ENCODE data around the gene FBXL16. TPM values are rescaled to one million over a fixed set of nuclear protein-coding genes. Genes with fewer than 3 reads are reported as not detected.

The FBXL16 gene
- total and polyA plus RNA-seq, 9 of the 15 experiments (the other 6 are each of a cell fraction or from before 2014, with no cell fraction given) = 0.21 to 8.2 (median 1.7) TPM

DNA sequence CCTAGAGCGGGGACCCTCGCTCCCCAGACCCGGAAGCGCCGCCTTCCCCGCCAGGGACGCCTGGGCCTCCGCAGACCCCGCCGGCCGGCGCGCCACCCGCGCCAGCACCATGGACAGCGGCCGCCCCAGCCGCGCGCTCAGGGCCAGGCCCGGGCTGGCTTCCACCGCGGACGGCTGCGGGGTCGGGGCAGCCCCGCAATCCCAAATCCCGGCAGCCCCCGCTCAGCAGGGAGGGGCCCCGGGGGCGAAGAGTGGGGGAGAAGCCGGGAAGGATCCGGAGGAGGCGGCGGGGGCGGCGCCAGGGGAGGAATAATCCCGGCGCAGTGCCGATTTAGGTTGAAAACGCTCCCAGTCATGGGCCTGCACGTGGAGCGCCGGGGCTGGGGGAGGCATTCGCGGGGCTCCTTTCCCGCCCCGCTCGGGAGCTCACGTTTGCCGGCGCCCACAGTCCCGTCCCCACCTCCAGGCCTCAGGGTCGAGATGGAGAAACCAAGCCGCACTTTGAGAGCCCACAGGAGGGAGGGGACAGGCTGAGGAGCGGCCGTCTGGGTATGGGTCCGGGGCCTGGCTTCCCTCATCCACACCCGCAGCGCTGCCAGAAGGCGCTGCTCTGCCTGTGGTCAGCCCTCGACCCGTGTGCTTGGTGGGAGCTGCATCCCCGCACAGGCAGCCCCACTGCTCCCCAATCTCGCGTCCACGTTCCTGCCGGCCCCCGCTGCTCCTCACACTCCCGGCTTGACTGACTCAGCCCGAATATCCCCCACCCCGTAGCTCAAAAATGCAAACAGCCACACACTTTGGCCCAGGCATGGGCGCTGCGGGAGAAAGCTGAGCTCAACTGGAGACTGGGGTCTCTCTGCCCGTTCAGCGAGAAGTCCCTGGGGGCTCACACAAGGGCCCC, 4.7 kb downstream of the FBXL16 start:
- Histone ChIP-seq H3K79me2 (ENCODE audit: control insufficient read depth, insufficient read depth, low read length) (no peaks in the 10 kb centered on the region), H3K27ac (ENCODE audit: extremely low read depth, low read depth, low read length) (no peak overlapping the region), H2AFZ (ENCODE audit: low read depth, low read length) (no peak overlapping the region), H3K9me1 (ENCODE audit: control insufficient read depth, insufficient read depth, low read length) (peaks cover 6% of the 10 kb centered on the region), H3K4me2 (ENCODE audit: insufficient read depth, low read length) (no peak overlapping the region), H3K27me3 (ENCODE audit: control insufficient read depth in 2 of 2, insufficient read depth in 2 of 2, low read length in 2 of 2) (peaks cover 15 to 56% of the 10 kb centered on the region in 2 experiments; a peak in 4 of 5 replicates), H4K20me1 (replicated peaks; ENCODE audit: control insufficient read depth, insufficient read depth, low read length) (peaks cover 28% of the 10 kb centered on the region), H3K9me3 (replicated peaks; ENCODE audit: control insufficient read depth, insufficient read depth, low read depth, low read length) (no peaks in the 10 kb centered on the region), H3K9ac (ENCODE audit: insufficient read depth in 1 of 2, low read depth in 2 of 2, low read length in 2 of 2) (no peak overlapping the region), H3K4me3 (no peak overlapping the region), H3K36me3 (ENCODE audit: control insufficient read depth, insufficient read depth, low read length) (no peaks in the 10 kb centered on the region), H3K4me1 (replicated peaks in 1 of 2; ENCODE audit: control insufficient read depth in 2 of 2, insufficient read depth in 2 of 2, low read length in 2 of 2) (peaks cover under 1 to 61% of the 10 kb centered on the region in 2 experiments; a peak in 4 of 5 replicates)
- ChIA-PET POLR2A (no interaction called here), CTCF (ENCODE audit: low intra/inter-chr PET ratio) (no interaction called here)
- FAIRE-seq (no peak), DNase-seq (ENCODE audit: extremely low read depth in 1 of 4, low spot score in 3 of 4) (peak; percentile 62 to 77 (median 73)), ATAC-seq (peak; percentile 86)
- BruUV-seq (replicated peaks) = no TSS peak
- intact Hi-C loops (cut with micrococcal nuclease) (no loop called here), in situ Hi-C loops (cut with MboI) (no loop called here)
- WGBS (ENCODE audit: insufficient coverage, low coverage, missing lambda C conversion rate) = 1% methylated on average over 69 of the region's 76 CpGs
- TF ChIP-seq BCOR (IDR thresholded peaks at IDR 0.05) (no peak), ZFP30 (CRISPR knock-in tag; IDR thresholded peaks at IDR 0.05; ENCODE audit: borderline replicate concordance) (no peak), SMARCA4 (IDR thresholded peaks at IDR 0.05) (no peak), ZNF232 (CRISPR knock-in tag; IDR thresholded peaks at IDR 0.05) (peak; percentile 37; the same call in 1 of the 2 replicates), YY1 (IDR thresholded peaks at IDR 0.05; ENCODE audit: borderline replicate concordance in 1 of 3, control insufficient read depth in 1 of 3, extremely low read depth in 1 of 3, insufficient read depth in 3 of 3, insufficient read length in 1 of 3, insufficient replicate concordance in 2 of 3, low read depth in 1 of 3, low read length in 2 of 3) (no peak), NFRKB (IDR thresholded peaks at IDR 0.05; ENCODE audit: low read depth) (no peak), NR3C1 (CRISPR knock-in tag; IDR thresholded peaks at IDR 0.05) (peak; percentile 88; the same call in 1 of the 2 replicates), DIDO1 (tag; IDR thresholded peaks at IDR 0.05; ENCODE audit: low read depth) (no peak), FIP1L1 (IDR thresholded peaks at IDR 0.05; ENCODE audit: low read depth, low read length, poor library complexity, severe bottlenecking) (peak; percentile 62), ZNF785 (CRISPR knock-in tag; IDR thresholded peaks at IDR 0.05) (no peak), ERF (CRISPR knock-in tag; IDR thresholded peaks at IDR 0.05) (no peak)
- TF ChIP-seq, protein P1, sequence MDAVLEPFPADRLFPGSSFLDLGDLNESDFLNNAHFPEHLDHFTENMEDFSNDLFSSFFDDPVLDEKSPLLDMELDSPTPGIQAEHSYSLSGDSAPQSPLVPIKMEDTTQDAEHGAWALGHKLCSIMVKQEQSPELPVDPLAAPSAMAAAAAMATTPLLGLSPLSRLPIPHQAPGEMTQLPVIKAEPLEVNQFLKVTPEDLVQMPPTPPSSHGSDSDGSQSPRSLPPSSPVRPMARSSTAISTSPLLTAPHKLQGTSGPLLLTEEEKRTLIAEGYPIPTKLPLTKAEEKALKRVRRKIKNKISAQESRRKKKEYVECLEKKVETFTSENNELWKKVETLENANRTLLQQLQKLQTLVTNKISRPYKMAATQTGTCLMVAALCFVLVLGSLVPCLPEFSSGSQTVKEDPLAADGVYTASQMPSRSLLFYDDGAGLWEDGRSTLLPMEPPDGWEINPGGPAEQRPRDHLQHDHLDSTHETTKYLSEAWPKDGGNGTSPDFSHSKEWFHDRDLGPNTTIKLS (IDR thresholded peaks at IDR 0.05; ENCODE audit: borderline replicate concordance, low read depth) = no peak
- TF ChIP-seq, protein P2, sequence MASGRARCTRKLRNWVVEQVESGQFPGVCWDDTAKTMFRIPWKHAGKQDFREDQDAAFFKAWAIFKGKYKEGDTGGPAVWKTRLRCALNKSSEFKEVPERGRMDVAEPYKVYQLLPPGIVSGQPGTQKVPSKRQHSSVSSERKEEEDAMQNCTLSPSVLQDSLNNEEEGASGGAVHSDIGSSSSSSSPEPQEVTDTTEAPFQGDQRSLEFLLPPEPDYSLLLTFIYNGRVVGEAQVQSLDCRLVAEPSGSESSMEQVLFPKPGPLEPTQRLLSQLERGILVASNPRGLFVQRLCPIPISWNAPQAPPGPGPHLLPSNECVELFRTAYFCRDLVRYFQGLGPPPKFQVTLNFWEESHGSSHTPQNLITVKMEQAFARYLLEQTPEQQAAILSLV (tag; IDR thresholded peaks at IDR 0.05) = no peak
- TF ChIP-seq, protein P3, sequence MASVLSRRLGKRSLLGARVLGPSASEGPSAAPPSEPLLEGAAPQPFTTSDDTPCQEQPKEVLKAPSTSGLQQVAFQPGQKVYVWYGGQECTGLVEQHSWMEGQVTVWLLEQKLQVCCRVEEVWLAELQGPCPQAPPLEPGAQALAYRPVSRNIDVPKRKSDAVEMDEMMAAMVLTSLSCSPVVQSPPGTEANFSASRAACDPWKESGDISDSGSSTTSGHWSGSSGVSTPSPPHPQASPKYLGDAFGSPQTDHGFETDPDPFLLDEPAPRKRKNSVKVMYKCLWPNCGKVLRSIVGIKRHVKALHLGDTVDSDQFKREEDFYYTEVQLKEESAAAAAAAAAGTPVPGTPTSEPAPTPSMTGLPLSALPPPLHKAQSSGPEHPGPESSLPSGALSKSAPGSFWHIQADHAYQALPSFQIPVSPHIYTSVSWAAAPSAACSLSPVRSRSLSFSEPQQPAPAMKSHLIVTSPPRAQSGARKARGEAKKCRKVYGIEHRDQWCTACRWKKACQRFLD (CRISPR knock-in tag; IDR thresholded peaks at IDR 0.05) = peak; percentile 60; the same call in 1 of the 2 replicates
- TF ChIP-seq, protein P4, sequence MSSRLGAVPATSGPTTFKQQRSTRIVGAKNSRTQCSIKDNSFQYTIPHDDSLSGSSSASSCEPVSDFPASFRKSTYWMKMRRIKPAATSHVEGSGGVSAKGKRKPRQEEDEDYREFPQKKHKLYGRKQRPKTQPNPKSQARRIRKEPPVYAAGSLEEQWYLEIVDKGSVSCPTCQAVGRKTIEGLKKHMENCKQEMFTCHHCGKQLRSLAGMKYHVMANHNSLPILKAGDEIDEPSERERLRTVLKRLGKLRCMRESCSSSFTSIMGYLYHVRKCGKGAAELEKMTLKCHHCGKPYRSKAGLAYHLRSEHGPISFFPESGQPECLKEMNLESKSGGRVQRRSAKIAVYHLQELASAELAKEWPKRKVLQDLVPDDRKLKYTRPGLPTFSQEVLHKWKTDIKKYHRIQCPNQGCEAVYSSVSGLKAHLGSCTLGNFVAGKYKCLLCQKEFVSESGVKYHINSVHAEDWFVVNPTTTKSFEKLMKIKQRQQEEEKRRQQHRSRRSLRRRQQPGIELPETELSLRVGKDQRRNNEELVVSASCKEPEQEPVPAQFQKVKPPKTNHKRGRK (tag; IDR thresholded peaks at IDR 0.05) = no peak

Data from K562 (cell line).